ENCODE results near the gene GARNL3. TPM values are rescaled to one million over a fixed set of nuclear protein-coding genes. Genes with fewer than 3 reads are reported as not detected.

GARNL3 gene
- total RNA-seq (10.2 TPM), polyA plus RNA-seq (ENCODE audit: insufficient read depth, low read depth, low replicate concordance) (2.6 TPM)
- long read RNA-seq, donor 1: 0 reads
- long read RNA-seq, donor 2: 0 reads
- long read RNA-seq, donor 3: 0 reads
- long read RNA-seq, donor 4: 0 reads
- long read RNA-seq, donor 5: 0 reads
- long read RNA-seq, donor 6: 0 reads
- long read RNA-seq, donor 7, partial matches to known transcripts: 2 of 5 reads
- long read RNA-seq, donor 7, other reads (novel, unspliced or antisense): 3 of 5 reads
- long read RNA-seq, donor 8: 0 reads
- long read RNA-seq, donor 9: 0 reads
- long read RNA-seq, donor 10: 0 reads

GRCh38 chr9:127264462-127265219, at the start of gene GARNL3:
Gene GARNL3 (plus strand): TSS chr9:127264774. CDS start chr9:127264878, 104 bp downstream.
- intact Hi-C loops (cut with DNase I): no loop called here
- no peak for TF ChIP-seq CTCF (IDR thresholded peaks at IDR 0.05; ENCODE audit: borderline replicate concordance, extremely low read depth, insufficient read depth)
- DNase-seq (no peak), FAIRE-seq (no peak)
- no peak within 1 kb of the TSS for H3K4me3 ChIP-seq (ENCODE audit: low read length in 3 of 3)
- H3K27ac ChIP-seq (ENCODE audit: low read depth in 2 of 2, low read length in 2 of 2): no peak within 1 kb of the TSS
- H3K9ac ChIP-seq (ENCODE audit: low read length in 3 of 3): no peak within 1 kb of the TSS
- no peaks in the 10 kb centered on the region for H3K36me3 ChIP-seq (ENCODE audit: control insufficient read depth in 2 of 3, insufficient read depth in 3 of 3, low read length in 3 of 3)
- no peaks in the 10 kb centered on the region for H3K4me1 ChIP-seq (ENCODE audit: control insufficient read depth in 2 of 3, insufficient read depth in 2 of 3, low read depth in 1 of 3, low read length in 3 of 3)
- H3K9me3 ChIP-seq (ENCODE audit: control insufficient read depth in 2 of 3, insufficient read depth in 1 of 3, low read length in 3 of 3): no peaks in the 10 kb centered on the region
- no peaks in the 10 kb centered on the region for H3K27me3 ChIP-seq (ENCODE audit: control insufficient read depth, insufficient read depth, low read length)

GRCh38 chr9:127215268-127216209, 49.0 kb upstream of the GARNL3 start:
- no peak for TF ChIP-seq CTCF (IDR thresholded peaks at IDR 0.05; ENCODE audit: borderline replicate concordance, extremely low read depth, insufficient read depth)
- Histone ChIP-seq H3K9ac (ENCODE audit: low read length in 3 of 3) (no peak overlapping the region), H3K36me3 (ENCODE audit: control insufficient read depth in 2 of 3, insufficient read depth in 3 of 3, low read length in 3 of 3) (no peaks in the 10 kb centered on the region), H3K9me3 (ENCODE audit: control insufficient read depth in 2 of 3, insufficient read depth in 1 of 3, low read length in 3 of 3) (no peaks in the 10 kb centered on the region), H3K27ac (ENCODE audit: low read depth in 2 of 2, low read length in 2 of 2) (no peak overlapping the region), H3K27me3 (ENCODE audit: control insufficient read depth, insufficient read depth, low read length) (no peaks in the 10 kb centered on the region), H3K4me3 (ENCODE audit: low read length in 3 of 3) (no peak overlapping the region), H3K4me1 (ENCODE audit: control insufficient read depth in 2 of 3, insufficient read depth in 2 of 3, low read depth in 1 of 3, low read length in 3 of 3) (no peaks in the 10 kb centered on the region)
- intact Hi-C loops (cut with DNase I): no loop called here
- no peak for DNase-seq
- FAIRE-seq: no peak

GRCh38 chr9:127216210-127216887, 48.2 kb upstream of the GARNL3 start:
- no peak for FAIRE-seq
- intact Hi-C loops (cut with DNase I): no loop called here
- no peak overlapping the region for H3K4me3 ChIP-seq (ENCODE audit: low read length in 3 of 3)
- no peak for TF ChIP-seq CTCF (IDR thresholded peaks at IDR 0.05; ENCODE audit: borderline replicate concordance, extremely low read depth, insufficient read depth)
- no peaks in the 10 kb centered on the region for H3K27me3 ChIP-seq (ENCODE audit: control insufficient read depth, insufficient read depth, low read length)
- no peaks in the 10 kb centered on the region for H3K9me3 ChIP-seq (ENCODE audit: control insufficient read depth in 2 of 3, insufficient read depth in 1 of 3, low read length in 3 of 3)
- DNase-seq: peak in 1 of 5 donors; percentile 64
- no peaks in the 10 kb centered on the region for H3K36me3 ChIP-seq (ENCODE audit: control insufficient read depth in 2 of 3, insufficient read depth in 3 of 3, low read length in 3 of 3)
- H3K9ac ChIP-seq (ENCODE audit: low read length in 3 of 3): no peak overlapping the region
- no peaks in the 10 kb centered on the region for H3K4me1 ChIP-seq (ENCODE audit: control insufficient read depth in 2 of 3, insufficient read depth in 2 of 3, low read depth in 1 of 3, low read length in 3 of 3)
- no peak overlapping the region for H3K27ac ChIP-seq (ENCODE audit: low read depth in 2 of 2, low read length in 2 of 2)
